IMR-90 (cell line): ENCODE data around the gene PDE12. TPM values are rescaled to one million over a fixed set of nuclear protein-coding genes. Genes with fewer than 3 reads are reported as not detected.

ENCODE experiments used
- ATAC-seq: fragments of 200-7000 bp; cut with Tn5 transposase; 2 replicates; pipeline ENCODE4 v1.9.1; 2020; ENCODE audit warnings: low read depth, mild to moderate bottlenecking, moderate library complexity
- BruUV-seq: library from RNA; stranded (reverse); fragments of 400-500 nt; replicated peaks from 2 replicates; lab custom pipeline; 2021; lab: Mats Ljungman, UMichigan
- CTCF ChIA-PET: fragments of 300-600 bp; formaldehyde crosslinking; extraction: SDS; loops from one replicate; lab custom pipeline; 2021; ENCODE audit warnings: antibody characterized with exemption; lab: Yijun Ruan, JAX
- POLR2A ChIA-PET: fragments of 300-600 bp; sonication (Branson Sonifier 250); formaldehyde crosslinking; loops from one replicate; lab custom pipeline; 2022; ENCODE audit warnings: antibody characterized with exemption; ENCODE audit not compliant: unreplicated experiment; lab: Charles Lee
- DNase-seq: peaks from one replicate; pipeline ENCODE4 v3.0.0; 2013
- H2AFZ ChIP-seq: replicated peaks from 2 replicates; pipeline ENCODE3; 2013; ENCODE audit warnings: low read length, mild to moderate bottlenecking; ENCODE audit not compliant: poor library complexity
- H2AK5ac ChIP-seq: 2 replicates; pipeline ENCODE4 v1.6.1; 2013; ENCODE audit warnings: low read depth, low read length, inconsistent platforms
- H2AK9ac ChIP-seq: replicated peaks from 2 replicates; pipeline ENCODE3; 2013; ENCODE audit warnings: mild to moderate bottlenecking, low read depth, low read length, moderate library complexity; ENCODE audit not compliant: poor library complexity
- H2BK120ac ChIP-seq: 2 replicates; pipeline ENCODE4 v1.6.1; 2013; ENCODE audit warnings: low read depth, low read length, inconsistent platforms
- H2BK15ac ChIP-seq: 3 replicates; pipeline ENCODE4 v1.6.1; 2013; ENCODE audit warnings: low read depth, low read length, inconsistent platforms
- H2BK20ac ChIP-seq: 2 replicates; pipeline ENCODE4 v1.6.1; 2013; ENCODE audit warnings: low read depth, mild to moderate bottlenecking, inconsistent platforms, low read length, moderate library complexity
- H2BK5ac ChIP-seq: 2 replicates; pipeline ENCODE4 v1.6.1; 2013; ENCODE audit warnings: mild to moderate bottlenecking, low read depth, low read length, inconsistent platforms; ENCODE audit not compliant: poor library complexity, severe bottlenecking
- H3K14ac ChIP-seq: replicated peaks from 2 replicates; pipeline ENCODE4 v1.6.1; 2013; ENCODE audit warnings: low read depth, low read length, inconsistent platforms
- H3K18ac ChIP-seq: 2 replicates; pipeline ENCODE4 v1.6.1; 2013; ENCODE audit warnings: low read depth, low read length, control low read depth
- H3K23ac ChIP-seq: 2 replicates; pipeline ENCODE4 v1.6.1; 2013; ENCODE audit warnings: low read depth, low read length, inconsistent platforms
- H3K27ac ChIP-seq: 2 replicates; pipeline ENCODE4 v1.5.1; 2013; ENCODE audit warnings: mild to moderate bottlenecking, control low read depth, low read length; ENCODE audit not compliant: insufficient read depth
- H3K27me3 ChIP-seq: 2 replicates; pipeline ENCODE4 v1.6.1; 2013; ENCODE audit warnings: low read length; ENCODE audit not compliant: control insufficient read depth, insufficient read depth
- H3K36me3 ChIP-seq: 2 replicates; pipeline ENCODE4 v1.6.1; 2013; ENCODE audit warnings: low read length, mixed read lengths; ENCODE audit not compliant: control insufficient read depth, insufficient read depth
- H3K4ac ChIP-seq: 2 replicates; pipeline ENCODE4 v1.6.1; 2013; ENCODE audit warnings: low read depth, low read length, inconsistent platforms
- H3K4me1 ChIP-seq: 2 replicates; pipeline ENCODE4 v1.6.1; 2013; ENCODE audit warnings: low read length, mixed read lengths; ENCODE audit not compliant: control insufficient read depth, insufficient read depth
- H3K4me2 ChIP-seq: 2 replicates; pipeline ENCODE4 v1.6.1; 2013; ENCODE audit warnings: low read depth, mild to moderate bottlenecking, control low read depth, low read length, moderate library complexity
- H3K4me3 ChIP-seq: 2 replicates; pipeline ENCODE4 v1.5.1; 2013; ENCODE audit warnings: low read depth, mild to moderate bottlenecking, control low read depth, low read length, moderate library complexity; ENCODE audit not compliant: insufficient read depth
- H3K56ac ChIP-seq: 2 replicates; pipeline ENCODE4 v1.6.1; 2013; ENCODE audit warnings: low read length, inconsistent platforms; ENCODE audit not compliant: insufficient read depth; ENCODE audit errors: extremely low read depth
- H3K79me1 ChIP-seq, 2 experiments: 2 replicates each; pipeline ENCODE4 v1.6.1; 2013; ENCODE audit warnings: low read length in 2 of 2, inconsistent platforms in 1 of 2, low read depth in 1 of 2
- H3K9ac ChIP-seq: 2 replicates; pipeline ENCODE4 v1.6.1; 2013; ENCODE audit warnings: low read depth, low read length, control low read depth
- H3K9me1 ChIP-seq: 2 replicates; pipeline ENCODE4 v1.6.1; 2013; ENCODE audit warnings: low read length, inconsistent platforms; ENCODE audit not compliant: insufficient read depth
- H3K9me3 ChIP-seq: 2 replicates; pipeline ENCODE4 v1.6.1; 2013; ENCODE audit warnings: low read length; ENCODE audit not compliant: control insufficient read depth, insufficient read depth
- H4K20me1 ChIP-seq: 2 replicates; pipeline ENCODE4 v1.6.1; 2013; ENCODE audit warnings: low read length, inconsistent platforms; ENCODE audit not compliant: insufficient read depth
- H4K5ac ChIP-seq: 2 replicates; pipeline ENCODE4 v1.6.1; 2013; ENCODE audit warnings: mild to moderate bottlenecking, low read depth, low read length, control low read depth
- H4K8ac ChIP-seq, 2 experiments: 2 replicates each; pipeline ENCODE4 v1.6.1; 2013; ENCODE audit warnings: low read depth in 2 of 2, low read length in 2 of 2, control low read depth in 1 of 2, inconsistent platforms in 1 of 2
- H4K91ac ChIP-seq: 2 replicates; pipeline ENCODE4 v1.6.1; 2013; ENCODE audit warnings: low read depth, low read length, inconsistent platforms; ENCODE audit not compliant: insufficient read depth
- BHLHE40 ChIP-seq: fragments of 150-350 bp; IDR thresholded peaks from 2 replicates; pipeline ENCODE4 v1.6.1; 2016; ENCODE audit warnings: mild to moderate bottlenecking, low read depth, low read length
- CEBPB ChIP-seq: IDR thresholded peaks from 2 replicates; pipeline ENCODE4 v1.6.1; 2012; ENCODE audit warnings: low read depth, low read length, improper control_type of control experiment
- CHD1 ChIP-seq: IDR thresholded peaks from 2 replicates; pipeline ENCODE4 v1.6.1; 2012; ENCODE audit warnings: low read depth, low read length, improper control_type of control experiment
- FOS ChIP-seq: fragments of 150-350 bp; IDR thresholded peaks from 2 replicates; pipeline ENCODE4 v1.6.1; 2016; ENCODE audit warnings: low read depth, low read length
- MAFK ChIP-seq: IDR thresholded peaks from 2 replicates; pipeline ENCODE4 v1.6.1; 2012; ENCODE audit warnings: low read depth, low read length, improper control_type of control experiment
- MAZ ChIP-seq: IDR thresholded peaks from 2 replicates; pipeline ENCODE4 v1.6.1; 2012; ENCODE audit warnings: low read depth, mild to moderate bottlenecking, low read length, improper control_type of control experiment, moderate library complexity, borderline replicate concordance
- MXI1 ChIP-seq: IDR thresholded peaks from 2 replicates; pipeline ENCODE4 v1.6.1; 2012; ENCODE audit warnings: low read depth, mild to moderate bottlenecking, low read length, moderate library complexity, borderline replicate concordance
- NFE2L2 ChIP-seq: fragments of 150-350 bp; IDR thresholded peaks from 2 replicates; pipeline ENCODE4 v1.6.1; 2016; ENCODE audit warnings: low read depth, mild to moderate bottlenecking, low read length
- POLR2A ChIP-seq: IDR thresholded peaks from 2 replicates; pipeline ENCODE4 v1.6.1; 2012; ENCODE audit warnings: mild to moderate bottlenecking, low read depth, low read length
- RAD21 ChIP-seq: IDR thresholded peaks from 2 replicates; pipeline ENCODE4 v1.6.1; 2012; ENCODE audit warnings: low read length, improper control_type of control experiment
- RCOR1 ChIP-seq: IDR thresholded peaks from 2 replicates; pipeline ENCODE4 v1.6.1; 2012; ENCODE audit warnings: mild to moderate bottlenecking, low read length, improper control_type of control experiment; ENCODE audit not compliant: insufficient replicate concordance
- RFX5 ChIP-seq: IDR thresholded peaks from 2 replicates; pipeline ENCODE4 v1.8.0; 2012; ENCODE audit warnings: low read depth, mild to moderate bottlenecking, low read length, moderate library complexity
- SMC3 ChIP-seq: fragments of 150-350 bp; IDR thresholded peaks from 2 replicates; pipeline ENCODE4 v1.6.1; 2016; ENCODE audit warnings: low read depth, mild to moderate bottlenecking, antibody characterized with exemption, low read length, moderate library complexity
- USF2 ChIP-seq: fragments of 150-350 bp; IDR thresholded peaks from 2 replicates; pipeline ENCODE4 v1.6.1; 2017; ENCODE audit warnings: mild to moderate bottlenecking, antibody characterized with exemption, low read length, low read depth
- WGBS, 2 experiments: methylation state at CpG; one replicate each; pipeline versions ENCODE4 v1.1.5 to v1.1.7; 2013; ENCODE audit warnings: missing lambda C conversion rate in 2 of 2; ENCODE audit not compliant: insufficient read length in 1 of 2; ENCODE audit errors: extremely low coverage in 2 of 2; 5-methylcytosine and 5-hydroxymethylcytosine counted together
- dilution Hi-C: fragments of 300-500 bp; cut with HindIII; formaldehyde crosslinking; loops from one replicate; pipeline ENCODE4 v1.14.3; 2018; ENCODE audit warnings: low sequenced_read_pairs; ENCODE audit not compliant: unreplicated experiment
- in situ Hi-C: fragments of 300-500 bp; cut with MboI; formaldehyde crosslinking; loops from 3 replicates; pipeline ENCODE4 v1.14.3; 2019; ENCODE audit warnings: low sequenced_read_pairs, inconsistent platforms, mixed read lengths
- intact Hi-C: fragments of 100-400 bp; cut with micrococcal nuclease; formaldehyde crosslinking; loops from 2 replicates; pipeline ENCODE4 v1.10.0; 2022
- polyA plus RNA-seq, 3 experiments: library from polyadenylated mRNA; depleted of rRNA; stranded (reverse); fragments of >200 nt; gene quantifications; 2 replicates each; pipeline ENCODE4 v1.2.3, GENCODE V29; 2012; ENCODE audit warnings: low replicate concordance in 1 of 3
- total RNA-seq: library from RNA; depleted of rRNA; stranded (reverse); fragments of >200 nt; gene quantifications from 2 replicates; pipeline ENCODE4 v1.2.3, GENCODE V29; 2012
- TF ChIP-seq, protein P1 (sequence below): conservative IDR thresholded peaks from 2 replicates; pipeline ENCODE4 v1.5.1; 2012; ENCODE audit warnings: mild to moderate bottlenecking, low read depth, low read length, improper control_type of control experiment
- TF ChIP-seq, protein P2 (sequence below): fragments of 150-350 bp; IDR thresholded peaks from 2 replicates; pipeline ENCODE4 v1.6.1; 2016; ENCODE audit warnings: low read depth, mild to moderate bottlenecking, low read length, moderate library complexity, borderline replicate concordance

PDE12 gene
- total and polyA plus RNA-seq, 2 of the 4 experiments (the other 2 are of a cell fraction): 9.5 to 16.8 TPM

DNA sequence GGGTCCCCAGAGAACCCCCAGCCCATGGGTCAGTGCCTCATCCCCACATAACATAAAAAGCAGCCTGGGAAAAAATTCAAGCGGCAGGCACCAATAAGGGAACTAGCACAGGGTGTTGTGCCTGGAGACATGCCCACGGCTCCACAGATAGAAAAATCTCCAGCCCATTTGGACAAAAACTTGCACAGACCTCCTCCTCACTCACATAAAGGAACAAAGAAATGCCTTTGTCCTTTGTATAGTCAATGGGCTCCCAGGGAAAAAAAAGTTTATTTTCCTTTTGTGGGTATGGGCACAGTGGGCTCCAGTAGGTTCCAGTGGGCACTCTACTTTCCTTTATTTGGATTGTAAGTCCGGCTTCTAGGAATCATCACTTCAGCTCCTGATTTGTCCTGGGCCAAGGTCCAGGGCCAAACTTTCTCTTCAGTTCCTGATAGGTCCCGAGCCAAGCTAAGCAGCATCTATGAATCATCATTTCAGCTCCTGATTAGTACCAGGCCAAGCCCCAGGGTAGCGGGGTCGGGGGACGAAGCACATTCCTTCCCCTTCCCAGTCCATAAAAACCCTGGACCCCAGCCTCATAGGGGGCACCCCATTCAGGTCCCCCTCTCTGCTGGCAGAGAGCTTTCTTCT lies 10.3 kb upstream of the PDE12 start:
- Histone ChIP-seq H4K8ac (no peak overlapping the region), H3K14ac (no peak overlapping the region), H4K5ac (no peak overlapping the region), H3K9ac (no peak overlapping the region), H4K20me1 (no peaks in the 10 kb centered on the region), H3K4me2 (no peak overlapping the region), H2BK120ac (no peak overlapping the region), H3K79me1 (no peaks in the 10 kb centered on the region), H2AK9ac (no peak overlapping the region), H3K27me3 (no peaks in the 10 kb centered on the region; the same call in 1 of the 2 replicates), H2AK5ac (no peak overlapping the region), H2BK5ac (no peak overlapping the region), H2BK20ac (no peak overlapping the region), H3K18ac (no peak overlapping the region), H3K36me3 (no peaks in the 10 kb centered on the region), H3K4ac (no peak overlapping the region), H2BK15ac (no peak overlapping the region), H2AFZ (no peak overlapping the region), H3K9me1 (no peaks in the 10 kb centered on the region), H3K56ac (no peak overlapping the region), H3K4me1 (peaks cover 3% of the 10 kb centered on the region), H3K9me3 (no peaks in the 10 kb centered on the region), H4K91ac (no peak overlapping the region), H3K4me3 (no peak overlapping the region), H3K23ac (no peak overlapping the region), H3K27ac (no peak overlapping the region)
- DNase-seq (no peak), ATAC-seq (peak; percentile 44)
- BruUV-seq: no TSS peak
- CTCF ChIA-PET: no interaction called here
- 83% methylated on average over 1 of the region's 7 CpGs; no CpG with 5 or more reads in 1 of the 2 experiments for WGBS, 2 experiments
- POLR2A ChIA-PET: no interaction called here
- TF ChIP-seq, protein P1, sequence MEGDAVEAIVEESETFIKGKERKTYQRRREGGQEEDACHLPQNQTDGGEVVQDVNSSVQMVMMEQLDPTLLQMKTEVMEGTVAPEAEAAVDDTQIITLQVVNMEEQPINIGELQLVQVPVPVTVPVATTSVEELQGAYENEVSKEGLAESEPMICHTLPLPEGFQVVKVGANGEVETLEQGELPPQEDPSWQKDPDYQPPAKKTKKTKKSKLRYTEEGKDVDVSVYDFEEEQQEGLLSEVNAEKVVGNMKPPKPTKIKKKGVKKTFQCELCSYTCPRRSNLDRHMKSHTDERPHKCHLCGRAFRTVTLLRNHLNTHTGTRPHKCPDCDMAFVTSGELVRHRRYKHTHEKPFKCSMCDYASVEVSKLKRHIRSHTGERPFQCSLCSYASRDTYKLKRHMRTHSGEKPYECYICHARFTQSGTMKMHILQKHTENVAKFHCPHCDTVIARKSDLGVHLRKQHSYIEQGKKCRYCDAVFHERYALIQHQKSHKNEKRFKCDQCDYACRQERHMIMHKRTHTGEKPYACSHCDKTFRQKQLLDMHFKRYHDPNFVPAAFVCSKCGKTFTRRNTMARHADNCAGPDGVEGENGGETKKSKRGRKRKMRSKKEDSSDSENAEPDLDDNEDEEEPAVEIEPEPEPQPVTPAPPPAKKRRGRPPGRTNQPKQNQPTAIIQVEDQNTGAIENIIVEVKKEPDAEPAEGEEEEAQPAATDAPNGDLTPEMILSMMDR: no peak
- TF ChIP-seq MXI1: no peak
- TF ChIP-seq POLR2A: no peak
- no peak for TF ChIP-seq CEBPB
- TF ChIP-seq NFE2L2: no peak
- no peak for TF ChIP-seq RFX5
- no peak for TF ChIP-seq RAD21
- no peak for TF ChIP-seq BHLHE40
- TF ChIP-seq, protein P2, sequence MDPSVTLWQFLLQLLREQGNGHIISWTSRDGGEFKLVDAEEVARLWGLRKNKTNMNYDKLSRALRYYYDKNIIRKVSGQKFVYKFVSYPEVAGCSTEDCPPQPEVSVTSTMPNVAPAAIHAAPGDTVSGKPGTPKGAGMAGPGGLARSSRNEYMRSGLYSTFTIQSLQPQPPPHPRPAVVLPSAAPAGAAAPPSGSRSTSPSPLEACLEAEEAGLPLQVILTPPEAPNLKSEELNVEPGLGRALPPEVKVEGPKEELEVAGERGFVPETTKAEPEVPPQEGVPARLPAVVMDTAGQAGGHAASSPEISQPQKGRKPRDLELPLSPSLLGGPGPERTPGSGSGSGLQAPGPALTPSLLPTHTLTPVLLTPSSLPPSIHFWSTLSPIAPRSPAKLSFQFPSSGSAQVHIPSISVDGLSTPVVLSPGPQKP: no peak
- no peak for TF ChIP-seq FOS
- TF ChIP-seq SMC3: no peak
- TF ChIP-seq CHD1: no peak
- no peak for TF ChIP-seq USF2
- no peak for TF ChIP-seq MAZ
- no peak for TF ChIP-seq MAFK
- TF ChIP-seq RCOR1: no peak
- dilution Hi-C loops: no loop called here
- intact Hi-C loops: no loop called here
- in situ Hi-C loops: no loop called here
